Measurements from ENCODE around the gene RPN1. TPM values are rescaled to one million over a fixed set of nuclear protein-coding genes. Genes with fewer than 3 reads are reported as not detected.
"Not testable (repeated sequence)": the region's sequence is repeated elsewhere in the genome, so short reads cannot be mapped to it uniquely, and the experiment has no call there.

RPN1 gene
- total and polyA plus RNA-seq, 9 donors, result 95.8 to 144 (median 105) TPM

DNA sequence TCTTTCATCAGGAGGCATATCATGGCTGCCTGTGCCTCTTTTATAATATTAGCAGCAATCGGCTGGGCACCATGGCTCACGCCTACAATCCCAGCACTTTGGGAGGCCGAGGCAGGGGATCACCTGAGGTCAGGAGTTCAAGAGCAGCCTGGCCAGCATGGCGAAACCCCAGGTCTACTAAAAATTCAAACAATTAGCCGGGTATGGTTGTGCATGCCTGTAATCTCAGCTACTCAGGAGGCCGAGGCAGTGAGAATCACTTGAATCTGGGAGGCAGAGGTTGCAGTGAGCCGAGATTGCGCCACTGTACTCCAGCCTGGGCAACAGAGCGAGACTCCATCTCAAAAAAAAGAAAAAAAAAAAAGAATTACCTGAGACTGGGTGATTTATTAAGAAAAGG lies 64.2 kb downstream of the RPN1 start:
- H3K36me3 ChIP-seq (ENCODE audit: control insufficient read depth, insufficient read depth, low read length); DNase-seq; H3K4me3 ChIP-seq (ENCODE audit: low read length); H3K9me3 ChIP-seq (replicated peaks; ENCODE audit: control insufficient read depth, low read depth, low read length); H3K4me1 ChIP-seq (ENCODE audit: control insufficient read depth, insufficient read depth, low read length); H3K27ac ChIP-seq (ENCODE audit: low read length): not testable (repeated sequence)
- peaks cover 11% of the 10 kb centered on the region for H3K27me3 ChIP-seq (ENCODE audit: control insufficient read depth, insufficient read depth, low read length)
- 84% methylated on average over 5 of the region's 9 CpGs for WGBS (ENCODE audit: insufficient coverage)

GRCh38 chr3:128585974-128586373 lies 64.6 kb downstream of the RPN1 start:
- no peaks in the 10 kb centered on the region for H3K4me1 ChIP-seq (ENCODE audit: control insufficient read depth, insufficient read depth, low read length)
- H3K27ac ChIP-seq (ENCODE audit: low read length), result no peak overlapping the region
- no peaks in the 10 kb centered on the region for H3K9me3 ChIP-seq (replicated peaks; ENCODE audit: control insufficient read depth, low read depth, low read length)
- peaks cover 11% of the 10 kb centered on the region for H3K27me3 ChIP-seq (ENCODE audit: control insufficient read depth, insufficient read depth, low read length)
- H3K4me3 ChIP-seq (ENCODE audit: low read length), result no peak overlapping the region
- WGBS (ENCODE audit: insufficient coverage), result 72% methylated on average over 6 of the region's 11 CpGs
- no peaks in the 10 kb centered on the region for H3K36me3 ChIP-seq (ENCODE audit: control insufficient read depth, insufficient read depth, low read length)
- no peak for DNase-seq

DNA sequence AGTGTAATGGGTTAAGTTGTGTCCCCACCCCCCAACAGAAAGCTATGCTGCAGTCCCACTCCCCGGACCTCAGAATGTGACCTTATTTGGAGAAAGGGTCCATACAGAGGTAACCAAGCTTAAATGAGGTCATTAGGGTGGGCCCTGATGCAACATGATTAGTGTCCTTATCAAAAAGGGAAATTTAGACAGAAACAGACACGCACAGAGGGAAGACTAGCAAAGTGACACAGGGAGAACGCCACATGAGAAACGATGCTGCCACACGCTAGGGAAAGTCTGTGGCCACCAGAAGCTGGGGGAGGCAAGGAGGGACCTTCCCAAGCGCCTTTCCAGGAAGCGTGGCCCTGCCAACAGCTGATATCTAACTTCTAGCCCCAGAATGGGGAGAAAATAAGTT lies 65.4 kb downstream of the RPN1 start:
- H3K9me3 ChIP-seq (replicated peaks; ENCODE audit: control insufficient read depth, low read depth, low read length), result no peaks in the 10 kb centered on the region
- 64% methylated on average over 4 of the region's 7 CpGs for WGBS (ENCODE audit: insufficient coverage)
- H3K27me3 ChIP-seq (ENCODE audit: control insufficient read depth, insufficient read depth, low read length), result peaks cover 11% of the 10 kb centered on the region
- no peaks in the 10 kb centered on the region for H3K4me1 ChIP-seq (ENCODE audit: control insufficient read depth, insufficient read depth, low read length)
- no peak for DNase-seq
- no peaks in the 10 kb centered on the region for H3K36me3 ChIP-seq (ENCODE audit: control insufficient read depth, insufficient read depth, low read length)
- H3K4me3 ChIP-seq (ENCODE audit: low read length), result no peak overlapping the region
- H3K27ac ChIP-seq (ENCODE audit: low read length), result no peak overlapping the region

DNA sequence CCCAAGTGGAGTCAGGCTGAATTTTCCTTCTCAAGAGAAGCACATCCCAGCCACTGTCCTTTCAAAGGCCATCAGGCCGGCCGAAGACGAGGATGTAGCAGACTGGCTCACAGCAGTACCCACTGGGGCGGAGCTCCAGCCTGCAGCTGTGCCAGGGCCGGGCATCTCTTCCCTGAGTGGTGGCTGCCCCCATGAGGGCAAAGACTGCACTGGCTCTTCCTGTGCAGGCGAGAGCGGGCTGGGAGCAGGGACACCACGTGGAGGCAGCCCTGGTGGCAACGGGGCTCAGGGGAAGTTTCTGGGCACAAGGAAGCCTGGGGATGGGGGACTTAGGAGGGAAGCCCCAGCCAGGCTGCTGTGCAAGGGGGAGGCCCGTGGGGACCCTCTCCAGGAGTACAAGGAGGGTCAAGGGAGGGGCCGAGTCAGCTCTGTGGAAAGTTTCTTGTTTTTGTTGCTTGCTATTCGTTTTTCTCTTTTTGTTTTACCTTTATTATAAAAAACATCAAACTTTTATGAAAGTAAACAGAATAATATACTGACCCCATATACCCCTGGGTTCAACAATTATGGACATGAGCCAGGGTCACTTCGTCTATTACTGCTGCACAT lies 66.1 kb downstream of the RPN1 start:
- 18% methylated on average over 9 of the region's 13 CpGs for WGBS (ENCODE audit: insufficient coverage)
- H3K4me1 ChIP-seq (ENCODE audit: control insufficient read depth, insufficient read depth, low read length), result no peaks in the 10 kb centered on the region
- peak; percentile 55 for DNase-seq
- H3K9me3 ChIP-seq (replicated peaks; ENCODE audit: control insufficient read depth, low read depth, low read length), result peaks cover 4% of the 10 kb centered on the region
- no peak overlapping the region for H3K4me3 ChIP-seq (ENCODE audit: low read length)
- H3K36me3 ChIP-seq (ENCODE audit: control insufficient read depth, insufficient read depth, low read length), result no peaks in the 10 kb centered on the region
- H3K27me3 ChIP-seq (ENCODE audit: control insufficient read depth, insufficient read depth, low read length), result peaks cover 11% of the 10 kb centered on the region
- H3K27ac ChIP-seq (ENCODE audit: low read length), result no peak overlapping the region

DNA sequence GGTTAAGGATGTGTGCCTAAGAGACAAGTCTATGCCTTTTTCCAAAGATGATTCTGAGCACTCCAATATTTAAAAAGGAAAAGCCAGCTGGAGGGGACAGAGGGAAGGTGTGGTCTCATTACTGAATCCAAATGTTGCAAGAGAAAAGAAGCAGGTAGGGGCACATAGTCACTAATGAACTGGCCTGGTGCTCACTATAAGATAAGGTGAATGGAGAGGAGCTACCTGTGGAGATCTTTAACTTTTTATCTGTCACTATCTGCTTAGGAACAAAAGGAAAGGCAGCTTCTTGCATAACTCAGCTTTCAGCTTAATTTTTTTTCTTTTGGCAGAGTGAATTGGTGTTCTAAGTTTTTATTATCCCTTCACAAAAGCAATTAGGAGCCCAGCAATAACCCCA lies 69.1 kb downstream of the RPN1 start:
- H3K4me1 ChIP-seq (ENCODE audit: control insufficient read depth, insufficient read depth, low read length), result no peaks in the 10 kb centered on the region

DNA sequence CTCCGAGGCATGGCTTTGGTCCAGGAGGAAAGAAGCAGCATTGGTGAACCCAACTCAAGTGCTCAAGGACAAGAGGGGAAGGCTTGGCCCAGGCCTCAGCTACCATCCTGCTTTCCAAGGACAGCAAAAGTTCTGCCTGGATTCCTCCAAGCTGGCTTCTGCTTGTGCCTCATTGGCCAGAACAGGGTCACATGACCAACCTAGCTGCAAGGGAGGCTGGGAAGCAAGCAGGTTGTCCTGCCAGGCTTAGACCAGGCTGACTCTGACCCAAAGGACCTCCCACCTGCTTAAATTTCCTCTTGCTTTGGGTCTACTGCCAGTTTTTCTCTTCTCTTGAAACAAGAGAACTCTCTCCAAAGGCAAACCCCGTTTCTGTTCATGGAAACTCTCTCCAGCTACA lies 70.7 kb downstream of the RPN1 start:
- H3K36me3 ChIP-seq (ENCODE audit: control insufficient read depth, insufficient read depth, low read length), result no peaks in the 10 kb centered on the region
- WGBS (ENCODE audit: insufficient coverage), result 89% methylated on average over 1 of the region's 2 CpGs
- peaks cover 10% of the 10 kb centered on the region for H3K27me3 ChIP-seq (ENCODE audit: control insufficient read depth, insufficient read depth, low read length)
- no peak overlapping the region for H3K27ac ChIP-seq (ENCODE audit: low read length)
- DNase-seq, result no peak
- H3K4me3 ChIP-seq (ENCODE audit: low read length), result no peak overlapping the region
- H3K4me1 ChIP-seq (ENCODE audit: control insufficient read depth, insufficient read depth, low read length), result peaks cover 6% of the 10 kb centered on the region
- peaks cover 4% of the 10 kb centered on the region for H3K9me3 ChIP-seq (replicated peaks; ENCODE audit: control insufficient read depth, low read depth, low read length)

More for the DNA sequence above, 69.1 kb downstream of the RPN1 start:
- H3K36me3 ChIP-seq (ENCODE audit: control insufficient read depth, insufficient read depth, low read length), result no peaks in the 10 kb centered on the region
- H3K27me3 ChIP-seq (ENCODE audit: control insufficient read depth, insufficient read depth, low read length), result peaks cover 10% of the 10 kb centered on the region
- no peak for DNase-seq
- H3K9me3 ChIP-seq (replicated peaks; ENCODE audit: control insufficient read depth, low read depth, low read length), result peaks cover 4% of the 10 kb centered on the region
- H3K4me3 ChIP-seq (ENCODE audit: low read length), result no peak overlapping the region
- no peak overlapping the region for H3K27ac ChIP-seq (ENCODE audit: low read length)

DNA sequence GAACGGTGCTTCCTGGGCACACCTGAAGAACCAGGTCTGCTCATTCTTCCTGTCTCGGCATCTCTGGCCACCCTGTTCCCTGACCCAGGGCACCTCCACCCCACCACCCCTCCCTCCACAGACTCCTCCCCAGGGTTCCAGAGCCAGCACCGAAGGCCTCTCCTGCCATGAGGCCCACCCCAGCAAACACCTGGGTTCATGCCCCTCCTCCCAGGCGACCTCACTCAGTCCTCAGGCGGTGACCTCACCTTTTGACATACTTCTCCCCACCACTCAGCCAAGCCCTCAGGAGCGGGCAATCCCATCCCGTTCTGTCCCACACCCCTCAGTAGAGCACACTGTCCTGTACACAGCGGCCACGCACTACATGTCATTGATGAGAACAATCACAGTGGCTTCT lies 72.3 kb downstream of the RPN1 start:
- no peak for DNase-seq
- Histone ChIP-seq H3K27me3 (ENCODE audit: control insufficient read depth, insufficient read depth, low read length) (peaks cover 2% of the 10 kb centered on the region), H3K27ac (ENCODE audit: low read length) (no peak overlapping the region), H3K36me3 (ENCODE audit: control insufficient read depth, insufficient read depth, low read length) (no peaks in the 10 kb centered on the region), H3K9me3 (replicated peaks; ENCODE audit: control insufficient read depth, low read depth, low read length) (peaks cover 4% of the 10 kb centered on the region), H3K4me3 (ENCODE audit: low read length) (no peak overlapping the region), H3K4me1 (ENCODE audit: control insufficient read depth, insufficient read depth, low read length) (peaks cover 6% of the 10 kb centered on the region)
- WGBS (ENCODE audit: insufficient coverage), result 68% methylated on average over 8 of the region's 9 CpGs

DNA sequence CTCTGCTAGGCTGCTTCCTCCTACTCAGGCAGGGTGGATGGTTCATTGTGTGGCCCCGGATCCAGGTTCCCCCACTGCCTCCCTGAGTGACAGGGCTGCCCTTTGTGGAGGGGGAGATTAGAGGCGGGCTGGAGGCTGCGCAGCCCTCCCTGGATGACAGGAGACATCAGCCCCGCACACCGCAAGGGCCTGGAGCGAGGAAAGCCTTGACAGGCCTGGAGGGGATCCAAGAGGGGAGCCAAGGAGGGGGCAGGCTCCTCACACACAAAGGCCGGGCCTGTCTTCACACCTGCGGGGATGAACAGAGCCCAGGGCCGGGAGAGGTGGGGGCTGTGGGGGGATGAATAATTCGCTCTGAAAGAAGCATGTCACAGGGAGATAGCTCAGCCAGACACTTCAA lies 72.9 kb downstream of the RPN1 start:
- 40% methylated on average over 8 of the region's 10 CpGs for WGBS (ENCODE audit: insufficient coverage)
- peaks cover 4% of the 10 kb centered on the region for H3K27me3 ChIP-seq (ENCODE audit: control insufficient read depth, insufficient read depth, low read length)
- no peak overlapping the region for H3K4me3 ChIP-seq (ENCODE audit: low read length)
- peaks cover 4% of the 10 kb centered on the region for H3K9me3 ChIP-seq (replicated peaks; ENCODE audit: control insufficient read depth, low read depth, low read length)
- no peak for DNase-seq
- no peaks in the 10 kb centered on the region for H3K36me3 ChIP-seq (ENCODE audit: control insufficient read depth, insufficient read depth, low read length)
- H3K4me1 ChIP-seq (ENCODE audit: control insufficient read depth, insufficient read depth, low read length), result peaks cover 6% of the 10 kb centered on the region
- no peak overlapping the region for H3K27ac ChIP-seq (ENCODE audit: low read length)

DNA sequence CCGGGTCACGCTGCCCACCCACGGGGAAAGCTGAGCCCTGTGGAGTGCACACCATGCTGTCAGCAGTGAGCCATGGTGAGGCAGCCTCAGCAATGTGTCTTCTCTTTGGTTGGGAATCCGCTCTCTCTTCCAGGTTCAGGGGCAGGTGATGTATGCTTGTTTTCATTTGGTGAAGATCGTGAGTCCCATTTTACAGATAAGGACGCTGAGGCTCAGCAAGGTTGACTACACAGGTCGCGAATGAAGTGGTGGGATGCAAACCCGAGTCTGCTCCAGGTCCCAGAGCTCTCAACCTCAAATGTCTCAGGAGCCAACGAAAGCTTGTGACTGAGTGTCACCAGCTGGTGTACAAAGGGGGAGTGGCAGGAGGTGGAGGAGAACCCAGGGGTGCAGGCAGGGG lies 74.3 kb downstream of the RPN1 start:
- Histone ChIP-seq H3K36me3 (ENCODE audit: control insufficient read depth, insufficient read depth, low read length) (no peaks in the 10 kb centered on the region), H3K27me3 (ENCODE audit: control insufficient read depth, insufficient read depth, low read length) (peaks cover 8% of the 10 kb centered on the region), H3K9me3 (replicated peaks; ENCODE audit: control insufficient read depth, low read depth, low read length) (peaks cover 4% of the 10 kb centered on the region), H3K4me1 (ENCODE audit: control insufficient read depth, insufficient read depth, low read length) (peaks cover 6% of the 10 kb centered on the region), H3K27ac (ENCODE audit: low read length) (no peak overlapping the region), H3K4me3 (ENCODE audit: low read length) (no peak overlapping the region)
- no peak for DNase-seq
- WGBS (ENCODE audit: insufficient coverage), result 68% methylated on average over 9 of the region's 10 CpGs

DNA sequence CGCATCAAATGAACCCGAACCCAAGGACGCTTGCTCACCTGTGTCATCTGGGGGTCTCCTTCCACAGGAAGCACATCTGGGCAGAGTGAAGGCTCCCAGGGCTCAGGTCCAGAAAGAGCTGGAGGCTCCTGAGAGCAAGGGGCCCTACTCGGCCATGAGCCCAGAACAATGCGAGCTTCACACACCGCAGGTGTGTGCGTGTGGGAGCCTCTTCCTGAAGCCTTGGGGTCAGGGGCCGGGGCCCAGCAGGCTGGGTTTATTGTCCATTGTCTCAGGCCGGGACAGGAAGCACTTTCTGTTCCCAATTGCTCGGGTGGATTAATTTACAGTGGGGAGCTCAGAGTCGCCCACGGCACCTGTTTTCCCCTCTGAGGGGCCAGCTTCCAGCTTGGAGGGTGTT lies 74.8 kb downstream of the RPN1 start:
- Histone ChIP-seq H3K4me3 (ENCODE audit: low read length) (no peak overlapping the region), H3K9me3 (replicated peaks; ENCODE audit: control insufficient read depth, low read depth, low read length) (peaks cover 4% of the 10 kb centered on the region), H3K27ac (ENCODE audit: low read length) (no peak overlapping the region), H3K4me1 (ENCODE audit: control insufficient read depth, insufficient read depth, low read length) (peaks cover 6% of the 10 kb centered on the region), H3K36me3 (ENCODE audit: control insufficient read depth, insufficient read depth, low read length) (no peaks in the 10 kb centered on the region), H3K27me3 (ENCODE audit: control insufficient read depth, insufficient read depth, low read length) (peaks cover 8% of the 10 kb centered on the region)
- DNase-seq, result no peak
- WGBS (ENCODE audit: insufficient coverage), result 36% methylated on average over 12 of the region's 12 CpGs

- H3K4me3 ChIP-seq (ENCODE audit: low read length), result no peak overlapping the region
- H3K27me3 ChIP-seq (ENCODE audit: control insufficient read depth, insufficient read depth, low read length), result peaks cover 10% of the 10 kb centered on the region
- 64% methylated on average over 10 of the region's 14 CpGs for WGBS (ENCODE audit: insufficient coverage)
- H3K36me3 ChIP-seq (ENCODE audit: control insufficient read depth, insufficient read depth, low read length), result no peaks in the 10 kb centered on the region
- DNase-seq, result no peak
- peaks cover 9% of the 10 kb centered on the region for H3K4me1 ChIP-seq (ENCODE audit: control insufficient read depth, insufficient read depth, low read length)
- H3K27ac ChIP-seq (ENCODE audit: low read length), result no peak overlapping the region
- no peaks in the 10 kb centered on the region for H3K9me3 ChIP-seq (replicated peaks; ENCODE audit: control insufficient read depth, low read depth, low read length)
Measured at GRCh38 chr3:128573707-128574162, 76.9 kb downstream of the RPN1 start.

Measured in muscle of leg (tissue), 11 donors.